Uterus (tissue), 2 donors: ENCODE measurements around the gene PPME1.

Source experiments
- POLR2A ChIP-seq, 2 donors: fragments of 450-650 bp; IDR thresholded peaks; one replicate each; pipeline ENCODE4 v1.6.1; 2016; ENCODE audit warnings: antibody characterized with exemption in 2 of 2, mild to moderate bottlenecking in 1 of 2, moderate library complexity in 1 of 2
- TF ChIP-seq, protein P1 (sequence below), 4 experiments: fragments of 200-600 bp in 2 of 4; fragments of 450-650 bp in 2 of 4; sonication (generic) in 2 of 4; IDR thresholded peaks; one replicate each; pipeline ENCODE4 v1.5.1; 2016 to 2019; ENCODE audit warnings: antibody characterized with exemption in 4 of 4, mild to moderate bottlenecking in 2 of 4, moderate library complexity in 1 of 4

DNA sequence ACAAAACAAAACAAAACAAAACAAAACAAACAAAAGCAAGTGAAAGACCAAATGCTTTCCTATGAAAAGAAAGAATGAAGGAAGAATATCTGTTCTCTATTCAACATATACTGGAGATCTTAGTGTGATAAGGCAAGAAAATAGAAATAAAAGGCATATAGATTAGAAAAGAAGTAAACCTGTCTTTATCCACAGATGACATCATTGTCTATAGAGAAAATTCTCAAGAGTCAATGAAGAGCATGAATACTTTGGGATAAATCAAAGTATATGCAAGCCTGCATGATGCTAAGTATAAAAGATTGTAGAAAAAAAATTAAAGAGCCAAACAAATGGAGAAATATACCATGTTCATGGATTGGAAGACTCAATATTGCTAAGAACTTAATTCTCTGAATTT, 17.9 kb upstream of the PPME1 start:
- TF ChIP-seq POLR2A (IDR thresholded peaks at IDR 0.05) = no peak
- TF ChIP-seq, protein P1, sequence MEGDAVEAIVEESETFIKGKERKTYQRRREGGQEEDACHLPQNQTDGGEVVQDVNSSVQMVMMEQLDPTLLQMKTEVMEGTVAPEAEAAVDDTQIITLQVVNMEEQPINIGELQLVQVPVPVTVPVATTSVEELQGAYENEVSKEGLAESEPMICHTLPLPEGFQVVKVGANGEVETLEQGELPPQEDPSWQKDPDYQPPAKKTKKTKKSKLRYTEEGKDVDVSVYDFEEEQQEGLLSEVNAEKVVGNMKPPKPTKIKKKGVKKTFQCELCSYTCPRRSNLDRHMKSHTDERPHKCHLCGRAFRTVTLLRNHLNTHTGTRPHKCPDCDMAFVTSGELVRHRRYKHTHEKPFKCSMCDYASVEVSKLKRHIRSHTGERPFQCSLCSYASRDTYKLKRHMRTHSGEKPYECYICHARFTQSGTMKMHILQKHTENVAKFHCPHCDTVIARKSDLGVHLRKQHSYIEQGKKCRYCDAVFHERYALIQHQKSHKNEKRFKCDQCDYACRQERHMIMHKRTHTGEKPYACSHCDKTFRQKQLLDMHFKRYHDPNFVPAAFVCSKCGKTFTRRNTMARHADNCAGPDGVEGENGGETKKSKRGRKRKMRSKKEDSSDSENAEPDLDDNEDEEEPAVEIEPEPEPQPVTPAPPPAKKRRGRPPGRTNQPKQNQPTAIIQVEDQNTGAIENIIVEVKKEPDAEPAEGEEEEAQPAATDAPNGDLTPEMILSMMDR (IDR thresholded peaks at IDR 0.05) = no peak
